ENCODE data around the gene MAJIN.

MAJIN gene

GRCh38 chr11:64910451-64911093 is 61.3 kb downstream of the MAJIN start:
- no peak for DNase-seq

GRCh38 chr11:64909653-64910343 is 62.1 kb downstream of the MAJIN start:
- no peak for DNase-seq

- DNase-seq: no peak
These were observed 63.1 kb downstream of the MAJIN start for GRCh38 chr11:64908766-64909165.

- no peak for DNase-seq
These were observed 65.6 kb downstream of the MAJIN start for GRCh38 chr11:64906314-64906635.

- no peak for DNase-seq
These were observed 66.2 kb downstream of the MAJIN start for GRCh38 chr11:64905516-64906313.

GRCh38 chr11:64903291-64903833 is 68.5 kb downstream of the MAJIN start:
- no peak for DNase-seq

- no peak for DNase-seq
These were observed 69.6 kb downstream of the MAJIN start for GRCh38 chr11:64902102-64902900.

- no peak for DNase-seq
These were observed 71.1 kb downstream of the MAJIN start for GRCh38 chr11:64900774-64901173.

- no peak for DNase-seq
These were observed 71.6 kb downstream of the MAJIN start for GRCh38 chr11:64900263-64900678.

- DNase-seq: no peak
These were observed 73.4 kb downstream of the MAJIN start for GRCh38 chr11:64898541-64898940.

GRCh38 chr11:64898076-64898445 is 73.8 kb downstream of the MAJIN start:
- DNase-seq: no peak

GRCh38 chr11:64897381-64898075 is 74.4 kb downstream of the MAJIN start:
- DNase-seq: no peak

- no peak for DNase-seq
These were observed 75.4 kb downstream of the MAJIN start for GRCh38 chr11:64896448-64897022.

GRCh38 chr11:64894812-64895452 is 77.0 kb downstream of the MAJIN start:
- DNase-seq: no peak

- DNase-seq: peak; percentile 56
These were observed 77.7 kb downstream of the MAJIN start for GRCh38 chr11:64894070-64894811.

GRCh38 chr11:64893194-64894069 is 78.5 kb downstream of the MAJIN start:
- no peak for DNase-seq

GRCh38 chr11:64892838-64893193 is 79.1 kb downstream of the MAJIN start:
- no peak for DNase-seq

GRCh38 chr11:64892411-64892831 is 79.5 kb downstream of the MAJIN start:
- DNase-seq: no peak

- no peak for DNase-seq
These were observed 80.0 kb downstream of the MAJIN start for GRCh38 chr11:64891880-64892279.

Measured in T1000 (cell line).